ENCODE data around the gene CBLIF.
"Not testable (repeated sequence)": the region's sequence is repeated elsewhere in the genome, so short reads cannot be mapped to it uniquely, and the experiment has no call there.

Gene CBLIF

GRCh38 chr11:59847626-59848025 is 2.3 kb upstream of the CBLIF start:
- DNase-seq (ENCODE audit: low spot score), result no peak

GRCh38 chr11:59846556-59846955 is 1.3 kb upstream of the CBLIF start:
- no peak for DNase-seq (ENCODE audit: low spot score)

- DNase-seq (ENCODE audit: low spot score), result no peak
These were observed 3.0 kb downstream of the CBLIF start for GRCh38 chr11:59842316-59842715.

GRCh38 chr11:59841514-59841913 is 3.8 kb downstream of the CBLIF start:
- DNase-seq (ENCODE audit: low spot score), result no peak

- DNase-seq (ENCODE audit: low spot score), result no peak
These were observed 5.7 kb downstream of the CBLIF start for GRCh38 chr11:59839615-59840014.

GRCh38 chr11:59833602-59834001 is 11.7 kb downstream of the CBLIF start:
- DNase-seq (ENCODE audit: low spot score), result no peak

- DNase-seq (ENCODE audit: low spot score), result no peak
These were observed 15.9 kb downstream of the CBLIF start for GRCh38 chr11:59829358-59829757.

GRCh38 chr11:59822989-59823566 is 22.2 kb downstream of the CBLIF start:
- DNase-seq (ENCODE audit: low spot score), result peak; percentile 32

GRCh38 chr11:59818572-59818971 is 26.7 kb downstream of the CBLIF start:
- no peak for DNase-seq (ENCODE audit: low spot score)

- DNase-seq (ENCODE audit: low spot score), result not testable (repeated sequence)
These were observed 28.9 kb downstream of the CBLIF start for GRCh38 chr11:59816434-59816833.

- DNase-seq (ENCODE audit: low spot score), result no peak
These were observed 29.5 kb downstream of the CBLIF start for GRCh38 chr11:59815754-59816153.

- no peak for DNase-seq (ENCODE audit: low spot score)
These were observed 31.3 kb downstream of the CBLIF start for GRCh38 chr11:59814021-59814420.

- DNase-seq (ENCODE audit: low spot score), result no peak
These were observed 31.9 kb downstream of the CBLIF start for GRCh38 chr11:59813364-59813763.

GRCh38 chr11:59812220-59812619 is 33.1 kb downstream of the CBLIF start:
- no peak for DNase-seq (ENCODE audit: low spot score)

GRCh38 chr11:59810911-59811259 is 34.4 kb downstream of the CBLIF start:
- no peak for DNase-seq (ENCODE audit: low spot score)

GRCh38 chr11:59810189-59810910 is 34.9 kb downstream of the CBLIF start, which contains the start of gene MRPL16:
Gene MRPL16 (minus strand): TSS chr11:59810778. CDS start chr11:59810658, 120 bp downstream.
- peak; percentile 73 for DNase-seq (ENCODE audit: low spot score)

GRCh38 chr11:59807047-59807610 is 38.2 kb downstream of the CBLIF start:
- DNase-seq (ENCODE audit: low spot score), result no peak

- DNase-seq (ENCODE audit: low spot score), result no peak
These were observed 41.2 kb downstream of the CBLIF start for GRCh38 chr11:59804061-59804460.

- DNase-seq (ENCODE audit: low spot score), result no peak
These were observed 42.6 kb downstream of the CBLIF start for GRCh38 chr11:59802639-59803176.

- DNase-seq (ENCODE audit: low spot score), result no peak
These were observed 43.2 kb downstream of the CBLIF start for GRCh38 chr11:59801981-59802638.

GRCh38 chr11:59801160-59801706 is 44.1 kb downstream of the CBLIF start:
- no peak for DNase-seq (ENCODE audit: low spot score)

- no peak for DNase-seq (ENCODE audit: low spot score)
These were observed 44.8 kb downstream of the CBLIF start for GRCh38 chr11:59800390-59801025.

All from HuH-7.5 (cell line).